Brain microvascular endothelial cell (primary cell): Measurements from ENCODE around the gene WDR77.

ENCODE experiments used
- DNase-seq: peaks from one replicate; pipeline ENCODE4 v3.0.0-alpha.2; 2020
- H3K27ac ChIP-seq: fragments of 250-450 bp; sonication (Bioruptor Pico); 2 replicates; pipeline ENCODE4 v1.5.1; 2020; ENCODE audit warnings: mild to moderate bottlenecking, moderate library complexity
- H3K27me3 ChIP-seq: fragments of 250-450 bp; sonication (Bioruptor Pico); replicated peaks from 2 replicates; pipeline ENCODE4 v1.5.1; 2020; ENCODE audit warnings: mild to moderate bottlenecking
- H3K36me3 ChIP-seq: fragments of 250-450 bp; sonication (Bioruptor Pico); replicated peaks from 2 replicates; pipeline ENCODE4 v1.5.1; 2020; ENCODE audit warnings: mild to moderate bottlenecking
- H3K4me3 ChIP-seq: 2 replicates; pipeline ENCODE4 v1.5.1; 2011; ENCODE audit warnings: low read depth, mild to moderate bottlenecking, control low read depth, low read length, moderate library complexity
- in situ Hi-C: cut with HindIII; loops from 2 replicates; pipeline ENCODE4 v1.10.0; 2017; ENCODE audit warnings: low sequenced_read_pairs, low pct_ligation_motif_present
- TF ChIP-seq, protein P1 (sequence below): IDR thresholded peaks from 2 replicates; pipeline ENCODE4 v1.5.1; 2011; ENCODE audit warnings: low read depth, mild to moderate bottlenecking, moderate library complexity, low read length, control low read depth, inconsistent platforms; ENCODE audit errors: missing control alignments

WDR77 gene

GRCh38 chr1:111406321-111406768, 42.7 kb downstream of the WDR77 start:
- DNase-seq: no peak
- Histone ChIP-seq H3K27me3 (peaks cover 3% of the 10 kb centered on the region), H3K27ac (no peak overlapping the region), H3K36me3 (no peaks in the 10 kb centered on the region), H3K4me3 (no peak overlapping the region)
- TF ChIP-seq, protein P1, sequence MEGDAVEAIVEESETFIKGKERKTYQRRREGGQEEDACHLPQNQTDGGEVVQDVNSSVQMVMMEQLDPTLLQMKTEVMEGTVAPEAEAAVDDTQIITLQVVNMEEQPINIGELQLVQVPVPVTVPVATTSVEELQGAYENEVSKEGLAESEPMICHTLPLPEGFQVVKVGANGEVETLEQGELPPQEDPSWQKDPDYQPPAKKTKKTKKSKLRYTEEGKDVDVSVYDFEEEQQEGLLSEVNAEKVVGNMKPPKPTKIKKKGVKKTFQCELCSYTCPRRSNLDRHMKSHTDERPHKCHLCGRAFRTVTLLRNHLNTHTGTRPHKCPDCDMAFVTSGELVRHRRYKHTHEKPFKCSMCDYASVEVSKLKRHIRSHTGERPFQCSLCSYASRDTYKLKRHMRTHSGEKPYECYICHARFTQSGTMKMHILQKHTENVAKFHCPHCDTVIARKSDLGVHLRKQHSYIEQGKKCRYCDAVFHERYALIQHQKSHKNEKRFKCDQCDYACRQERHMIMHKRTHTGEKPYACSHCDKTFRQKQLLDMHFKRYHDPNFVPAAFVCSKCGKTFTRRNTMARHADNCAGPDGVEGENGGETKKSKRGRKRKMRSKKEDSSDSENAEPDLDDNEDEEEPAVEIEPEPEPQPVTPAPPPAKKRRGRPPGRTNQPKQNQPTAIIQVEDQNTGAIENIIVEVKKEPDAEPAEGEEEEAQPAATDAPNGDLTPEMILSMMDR: no peak
- in situ Hi-C loops: loop anchor here (25.0 kb wide), 1 partner anchor 194 kb away; the partner anchor contains the start of gene DENND2D

DNA sequence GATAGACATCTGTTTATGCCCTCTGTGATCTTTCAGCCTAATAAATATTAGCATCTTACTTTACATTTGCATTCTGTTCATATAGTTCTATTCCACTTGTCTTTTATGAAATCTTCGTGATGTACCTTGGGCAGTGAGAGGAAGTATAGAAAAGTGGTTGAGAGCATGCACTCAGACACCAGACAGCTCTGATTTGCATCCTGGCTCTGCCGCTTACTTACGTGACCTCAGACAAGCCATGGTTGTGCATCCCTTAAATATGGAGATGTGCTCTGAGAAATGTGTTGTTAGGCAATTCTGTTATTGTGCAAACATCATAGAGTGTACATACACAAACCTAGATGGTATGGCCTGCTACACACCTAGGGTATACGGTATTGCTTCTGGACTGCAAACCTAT, 44.5 kb downstream of the WDR77 start:
- peaks cover 3% of the 10 kb centered on the region for H3K27me3 ChIP-seq
- H3K36me3 ChIP-seq: no peaks in the 10 kb centered on the region
- no peak overlapping the region for H3K27ac ChIP-seq
- no peak overlapping the region for H3K4me3 ChIP-seq
- no peak for DNase-seq
- TF ChIP-seq, protein P1: no peak
- in situ Hi-C loops: loop anchor here (25.0 kb wide), 1 partner anchor 192 kb away; the partner anchor contains the start of gene DENND2D

- no peak overlapping the region for H3K4me3 ChIP-seq
- in situ Hi-C loops: loop anchor here (25.0 kb wide), 1 partner anchor 190 kb away; the partner anchor contains the start of gene DENND2D
- no peak for DNase-seq
- H3K27ac ChIP-seq: no peak overlapping the region
- H3K36me3 ChIP-seq: no peaks in the 10 kb centered on the region
- no peaks in the 10 kb centered on the region for H3K27me3 ChIP-seq
- TF ChIP-seq, protein P1: no peak
Observed at GRCh38 chr1:111402083-111402482, 47.0 kb downstream of the WDR77 start.

- H3K27ac ChIP-seq: no peak overlapping the region
- TF ChIP-seq, protein P1: peak; percentile 65
- no peaks in the 10 kb centered on the region for H3K27me3 ChIP-seq
- no peak overlapping the region for H3K4me3 ChIP-seq
- in situ Hi-C loops: loop anchor here (25.0 kb wide), 1 partner anchor 188 kb away; the partner anchor contains the start of gene DENND2D
- no peaks in the 10 kb centered on the region for H3K36me3 ChIP-seq
- DNase-seq: peak; percentile 42
Observed at GRCh38 chr1:111399792-111400610, 49.1 kb downstream of the WDR77 start.

GRCh38 chr1:111392460-111392945, 56.6 kb downstream of the WDR77 start:
- no peaks in the 10 kb centered on the region for H3K36me3 ChIP-seq
- H3K27me3 ChIP-seq: no peaks in the 10 kb centered on the region
- no peak for DNase-seq
- TF ChIP-seq, protein P1: no peak
- no peak overlapping the region for H3K27ac ChIP-seq
- in situ Hi-C loops: no loop called here
- H3K4me3 ChIP-seq: no peak overlapping the region
